SJCRH30 (cell line): ENCODE results near the gene CACNA1D. TPM values are rescaled to one million over a fixed set of nuclear protein-coding genes. Genes with fewer than 3 reads are reported as not detected.

Source experiments
- DNase-seq, 2 experiments: peaks; one replicate each; pipeline ENCODE4 v3.0.0-alpha.2; 2015 to 2020
- H3K27ac ChIP-seq: fragments of 250-450 bp; sonication (Bioruptor Pico); 2 replicates; pipeline ENCODE4 v1.5.1; 2020; ENCODE audit warnings: mild to moderate bottlenecking, moderate library complexity
- H3K27me3 ChIP-seq: fragments of 250-450 bp; sonication (Bioruptor Pico); 2 replicates; pipeline ENCODE4 v1.5.1; 2020; ENCODE audit warnings: mild to moderate bottlenecking, moderate library complexity
- H3K36me3 ChIP-seq: fragments of 250-450 bp; sonication (Bioruptor Pico); 2 replicates; pipeline ENCODE4 v1.5.1; 2020; ENCODE audit warnings: mild to moderate bottlenecking, moderate library complexity
- H3K4me1 ChIP-seq: fragments of 250-450 bp; sonication (Bioruptor Pico); 2 replicates; pipeline ENCODE4 v1.5.1; 2020; ENCODE audit warnings: mild to moderate bottlenecking, moderate library complexity
- H3K4me3 ChIP-seq: fragments of 250-450 bp; sonication (Bioruptor Pico); 2 replicates; pipeline ENCODE4 v1.5.1; 2020; ENCODE audit warnings: mild to moderate bottlenecking, moderate library complexity
- H3K9me3 ChIP-seq: fragments of 250-450 bp; sonication (Bioruptor Pico); replicated peaks from 2 replicates; pipeline ENCODE4 v1.5.1; 2020; ENCODE audit warnings: mild to moderate bottlenecking, moderate library complexity
- total RNA-seq: library from RNA; depleted of rRNA; stranded (reverse); fragments of >200 nt; shearing (Covaris generic); gene quantifications from 2 replicates; pipeline ENCODE4 v1.2.3, GENCODE V29; 2014

Gene CACNA1D
- total RNA-seq, 1 experiment from 2014 or later = not detected

DNA sequence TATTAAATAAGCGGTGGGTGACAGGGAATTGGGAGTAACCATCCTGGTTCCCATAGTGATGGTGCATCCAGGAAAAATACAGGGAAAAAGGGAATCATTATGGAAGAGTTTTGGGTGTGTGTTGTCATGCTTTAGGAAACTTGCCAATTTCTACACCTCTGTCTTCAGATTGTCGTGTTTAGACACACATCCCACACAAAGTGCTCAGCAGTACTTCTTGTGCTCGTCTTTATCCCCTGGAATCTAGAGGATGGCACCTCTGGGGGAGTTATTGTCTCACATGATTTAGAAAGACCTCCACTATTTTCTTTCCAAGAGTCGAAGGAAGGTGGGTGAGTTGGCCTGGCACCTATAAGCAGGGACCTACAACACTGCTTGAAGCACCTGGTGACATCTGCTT lies 35.8 kb downstream of the CACNA1D start:
- H3K27ac ChIP-seq = no peak overlapping the region
- no peaks in the 10 kb centered on the region for H3K9me3 ChIP-seq

DNA sequence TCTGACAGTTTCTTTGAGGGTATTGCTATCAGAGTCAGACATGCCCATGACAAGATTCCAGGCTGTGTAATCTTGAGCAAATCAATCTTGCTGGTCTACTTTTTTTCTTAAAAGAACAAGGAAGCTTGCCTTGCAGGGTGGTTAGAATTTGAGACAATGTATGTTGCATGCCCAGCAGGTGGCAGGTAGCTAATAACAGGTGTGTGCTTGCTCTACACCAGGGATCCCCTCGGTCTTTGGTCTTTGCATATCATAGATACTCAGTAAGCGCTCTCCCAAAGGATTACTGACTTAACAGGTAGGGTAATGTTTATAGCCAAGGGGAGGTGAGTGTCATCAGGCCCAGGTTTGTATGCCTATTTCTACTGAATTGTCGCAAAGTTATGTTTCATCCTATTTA lies 37.3 kb downstream of the CACNA1D start:
- no peaks in the 10 kb centered on the region for H3K4me1 ChIP-seq
- no peak overlapping the region for H3K4me3 ChIP-seq
- H3K27me3 ChIP-seq = peaks cover 6% of the 10 kb centered on the region
- no peaks in the 10 kb centered on the region for H3K36me3 ChIP-seq
- H3K27ac ChIP-seq = no peak overlapping the region
- H3K9me3 ChIP-seq = no peaks in the 10 kb centered on the region
- DNase-seq = no peak

More for the DNA sequence above, 35.8 kb downstream of the CACNA1D start:
- no peak for DNase-seq
- H3K36me3 ChIP-seq = no peaks in the 10 kb centered on the region
- no peaks in the 10 kb centered on the region for H3K4me1 ChIP-seq
- peaks cover 6% of the 10 kb centered on the region for H3K27me3 ChIP-seq
- H3K4me3 ChIP-seq = no peak overlapping the region

DNA sequence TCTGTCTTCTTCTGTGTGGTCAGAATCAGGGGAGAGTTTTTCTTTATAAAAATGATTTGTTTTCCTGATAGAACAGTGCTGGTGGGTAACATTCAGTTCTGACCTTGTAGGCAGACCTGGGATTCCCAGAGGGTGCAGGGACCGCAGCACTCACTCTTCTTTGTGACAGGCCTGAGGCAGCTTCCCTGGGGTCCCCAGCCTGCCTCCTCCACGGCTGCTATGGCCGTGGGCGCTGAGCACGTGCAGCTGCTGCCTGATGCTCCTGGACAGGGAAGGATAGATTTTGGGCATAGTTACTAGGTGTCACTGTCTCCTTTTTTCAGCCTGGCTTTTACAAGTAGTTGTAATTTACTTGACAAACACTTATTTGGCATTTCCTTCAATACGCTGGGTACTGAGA lies 39.1 kb downstream of the CACNA1D start:
- H3K4me3 ChIP-seq = no peak overlapping the region
- H3K27me3 ChIP-seq = peaks cover 6% of the 10 kb centered on the region
- DNase-seq = no peak
- no peaks in the 10 kb centered on the region for H3K36me3 ChIP-seq
- H3K9me3 ChIP-seq = no peaks in the 10 kb centered on the region
- H3K4me1 ChIP-seq = no peaks in the 10 kb centered on the region
- no peak overlapping the region for H3K27ac ChIP-seq

DNA sequence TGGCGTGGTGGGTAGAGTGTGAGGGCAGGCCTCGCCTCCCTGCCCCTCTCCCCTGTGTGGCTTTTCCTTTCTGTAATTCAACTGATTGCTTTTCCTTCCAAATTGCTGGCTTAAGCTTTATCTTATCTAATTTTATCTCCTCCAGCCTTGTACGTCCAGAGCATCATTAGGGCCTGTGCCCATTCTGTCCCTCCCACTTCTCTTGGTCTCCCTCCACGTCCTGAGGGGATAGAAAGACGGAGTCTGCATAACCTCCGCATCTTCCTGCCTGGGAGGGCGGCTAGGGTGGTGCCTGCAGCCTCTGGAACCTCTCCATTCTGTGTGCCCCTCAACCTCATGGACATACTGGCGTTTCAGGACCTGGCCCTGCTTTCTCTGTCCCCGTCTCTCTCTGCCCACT lies 39.8 kb downstream of the CACNA1D start:
- Histone ChIP-seq H3K4me3 (no peak overlapping the region), H3K9me3 (no peaks in the 10 kb centered on the region), H3K27me3 (peaks cover 6% of the 10 kb centered on the region), H3K4me1 (no peaks in the 10 kb centered on the region), H3K36me3 (no peaks in the 10 kb centered on the region), H3K27ac (no peak overlapping the region)
- DNase-seq = no peak

DNA sequence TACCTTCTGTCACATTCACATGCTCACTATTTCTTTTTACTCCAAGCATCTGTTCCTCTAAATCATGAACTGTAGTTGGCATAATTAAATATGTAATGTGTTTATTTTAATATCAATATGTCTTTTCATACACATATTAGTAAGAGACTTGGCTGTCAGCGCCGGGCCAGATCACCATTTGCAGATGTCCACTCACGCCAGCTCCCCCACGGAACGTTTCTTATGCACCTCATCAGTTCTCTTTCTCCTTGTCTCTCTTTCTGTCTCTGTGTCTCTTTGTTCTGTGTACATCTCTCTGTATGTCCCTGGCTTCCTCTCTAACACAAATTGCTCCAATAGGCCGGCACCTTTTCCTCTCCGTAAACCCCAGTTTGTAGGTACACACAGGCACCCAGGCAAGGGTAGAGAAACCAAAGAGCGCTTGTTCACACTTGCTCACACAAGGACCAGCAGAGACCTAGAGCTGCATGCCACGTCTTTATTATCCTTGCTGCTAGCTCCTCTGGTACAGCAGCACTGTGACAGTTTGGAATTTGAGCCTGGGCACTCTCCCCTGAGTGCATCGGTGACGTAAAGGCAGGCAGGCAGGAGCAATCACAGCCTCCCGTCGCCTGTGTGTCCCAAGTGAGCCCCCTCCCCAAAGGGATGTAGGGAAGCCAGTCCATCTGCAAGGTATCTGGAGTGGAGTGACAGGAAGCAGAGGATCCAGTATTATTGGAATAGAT lies 40.4 kb downstream of the CACNA1D start:
- H3K4me3 ChIP-seq = no peak overlapping the region

DNA sequence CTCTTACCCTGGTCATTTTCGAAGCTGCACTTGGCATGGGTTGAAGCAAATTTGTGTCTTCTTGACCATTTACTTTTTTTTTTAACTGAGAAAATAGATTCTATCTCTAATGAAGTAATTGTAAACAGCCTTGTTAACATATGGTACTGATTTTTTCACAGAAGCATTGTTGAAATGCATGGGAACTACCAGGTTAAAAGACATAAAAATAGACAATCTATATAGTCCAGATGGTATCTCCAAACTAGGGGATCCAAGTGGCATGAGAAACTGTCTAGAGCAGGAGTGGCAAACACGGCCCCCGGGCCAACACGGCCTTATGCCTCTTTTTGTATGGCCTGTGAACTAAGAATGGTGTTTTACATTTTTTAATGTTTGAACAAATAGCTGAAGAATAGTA lies 41.9 kb downstream of the CACNA1D start:
- Histone ChIP-seq H3K36me3 (no peaks in the 10 kb centered on the region), H3K4me3 (no peak overlapping the region), H3K9me3 (no peaks in the 10 kb centered on the region), H3K27ac (no peak overlapping the region), H3K27me3 (peaks cover 6% of the 10 kb centered on the region), H3K4me1 (no peaks in the 10 kb centered on the region)
- no peak for DNase-seq

More for the DNA sequence above, 40.4 kb downstream of the CACNA1D start:
- no peaks in the 10 kb centered on the region for H3K9me3 ChIP-seq
- no peak overlapping the region for H3K27ac ChIP-seq
- no peak for DNase-seq
- H3K36me3 ChIP-seq = no peaks in the 10 kb centered on the region
- no peaks in the 10 kb centered on the region for H3K4me1 ChIP-seq
- H3K27me3 ChIP-seq = peaks cover 6% of the 10 kb centered on the region

DNA sequence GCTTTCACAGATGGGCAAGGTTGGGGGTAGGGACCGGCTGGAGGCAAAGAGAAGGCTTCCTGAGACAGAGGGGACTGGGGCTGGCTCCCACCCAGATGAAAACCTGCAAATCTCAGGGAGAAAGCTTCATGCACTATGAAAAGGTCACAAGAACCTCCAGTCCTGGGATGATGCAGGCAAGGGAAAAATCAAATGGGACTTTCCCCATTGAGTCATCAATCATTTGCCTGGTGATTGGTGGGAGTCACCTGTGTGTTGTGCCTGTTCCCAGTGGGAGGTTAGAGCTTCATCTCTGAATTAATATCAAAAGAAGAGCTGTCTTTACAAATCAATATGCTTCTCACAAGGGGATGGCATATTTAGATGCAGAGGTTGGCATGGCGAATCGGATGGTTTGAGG lies 49.9 kb downstream of the CACNA1D start:
- Histone ChIP-seq H3K27ac (no peak overlapping the region), H3K27me3 (no peaks in the 10 kb centered on the region), H3K36me3 (no peaks in the 10 kb centered on the region), H3K9me3 (no peaks in the 10 kb centered on the region), H3K4me3 (no peak overlapping the region), H3K4me1 (no peaks in the 10 kb centered on the region)
- DNase-seq = no peak

DNA sequence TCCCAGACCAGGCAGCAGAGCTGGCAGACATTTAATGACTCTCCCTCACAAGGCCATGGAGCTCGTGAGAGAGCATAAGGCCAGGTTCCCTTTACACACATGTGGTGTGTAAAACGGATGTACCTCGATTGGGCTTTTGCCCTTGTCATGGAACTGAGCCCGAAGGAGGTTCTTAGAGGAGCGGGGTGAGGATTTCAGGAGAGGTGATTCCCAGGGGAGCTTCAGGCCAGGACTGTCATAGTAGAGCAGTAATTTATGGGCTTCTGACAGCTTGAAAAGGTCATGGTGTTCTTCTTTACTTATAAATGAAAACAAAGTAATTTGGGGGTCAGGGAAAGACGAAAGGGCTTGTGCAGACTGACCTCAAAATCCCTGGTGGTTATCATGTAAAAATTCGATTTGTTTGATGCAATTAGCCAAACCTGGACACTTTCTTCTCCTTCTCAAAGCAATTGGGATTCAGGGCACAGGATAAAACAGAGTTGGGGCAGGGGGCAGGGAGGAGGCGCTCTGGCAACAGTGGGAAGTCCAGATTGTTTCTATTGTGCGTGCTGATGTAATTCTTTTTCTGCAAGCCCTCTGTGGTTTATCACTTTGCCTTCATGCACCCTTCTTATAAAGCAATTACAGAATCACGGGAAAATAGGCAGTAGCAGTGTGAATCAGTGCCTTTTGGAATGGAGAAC lies 51.0 kb downstream of the CACNA1D start:
- H3K4me1 ChIP-seq = no peaks in the 10 kb centered on the region
- H3K27me3 ChIP-seq = no peaks in the 10 kb centered on the region
- no peak overlapping the region for H3K27ac ChIP-seq
- no peak overlapping the region for H3K4me3 ChIP-seq
- no peaks in the 10 kb centered on the region for H3K9me3 ChIP-seq
- no peaks in the 10 kb centered on the region for H3K36me3 ChIP-seq
- DNase-seq = no peak

DNA sequence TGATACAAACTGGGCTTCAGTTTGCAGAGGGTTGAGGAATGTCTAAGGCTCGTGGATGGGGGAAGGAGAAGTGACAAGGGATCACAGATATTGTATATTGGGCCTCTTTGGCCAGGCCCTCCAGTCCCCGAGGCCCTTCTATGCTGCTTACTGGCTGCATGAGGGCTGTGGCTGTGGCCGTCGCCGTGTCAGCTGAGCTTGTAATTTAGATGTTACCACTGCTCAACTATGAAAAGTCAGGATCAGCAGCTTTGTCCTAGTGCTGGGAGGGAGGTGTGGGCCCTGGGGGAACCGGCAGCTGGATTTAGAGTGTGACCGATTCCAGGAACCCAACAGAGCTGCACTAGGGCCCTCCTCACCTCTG lies 51.6 kb downstream of the CACNA1D start:
- no peaks in the 10 kb centered on the region for H3K4me1 ChIP-seq
- no peak for DNase-seq
- H3K9me3 ChIP-seq = no peaks in the 10 kb centered on the region
- no peaks in the 10 kb centered on the region for H3K36me3 ChIP-seq
- no peaks in the 10 kb centered on the region; the same call in 1 of the 2 replicates for H3K27me3 ChIP-seq
- no peak overlapping the region for H3K4me3 ChIP-seq
- no peak overlapping the region for H3K27ac ChIP-seq

DNA sequence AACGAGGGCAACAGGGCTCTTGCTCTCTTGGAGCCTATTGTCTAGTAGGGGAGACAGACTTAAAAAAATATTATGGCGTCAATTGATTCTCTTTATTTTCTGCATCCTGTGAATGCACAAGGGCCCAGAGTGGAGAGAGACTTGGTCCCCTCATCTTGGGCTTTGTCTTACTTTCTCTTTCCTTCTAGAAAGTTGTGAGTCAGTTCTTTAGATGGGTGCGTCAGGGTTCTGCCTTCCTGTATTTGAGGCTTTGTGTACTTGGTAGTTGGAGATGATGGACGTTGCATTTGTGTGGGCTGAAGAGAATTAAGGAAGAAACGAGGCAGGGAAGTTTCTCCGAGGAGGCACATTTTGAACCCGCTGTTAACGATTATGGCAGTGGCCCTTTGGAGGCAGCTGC lies 52.9 kb downstream of the CACNA1D start:
- no peaks in the 10 kb centered on the region for H3K4me1 ChIP-seq
- no peak for DNase-seq
- no peaks in the 10 kb centered on the region; the same call in 1 of the 2 replicates for H3K27me3 ChIP-seq
- no peak overlapping the region for H3K27ac ChIP-seq
- H3K36me3 ChIP-seq = no peaks in the 10 kb centered on the region
- H3K9me3 ChIP-seq = no peaks in the 10 kb centered on the region
- H3K4me3 ChIP-seq = no peak overlapping the region

DNA sequence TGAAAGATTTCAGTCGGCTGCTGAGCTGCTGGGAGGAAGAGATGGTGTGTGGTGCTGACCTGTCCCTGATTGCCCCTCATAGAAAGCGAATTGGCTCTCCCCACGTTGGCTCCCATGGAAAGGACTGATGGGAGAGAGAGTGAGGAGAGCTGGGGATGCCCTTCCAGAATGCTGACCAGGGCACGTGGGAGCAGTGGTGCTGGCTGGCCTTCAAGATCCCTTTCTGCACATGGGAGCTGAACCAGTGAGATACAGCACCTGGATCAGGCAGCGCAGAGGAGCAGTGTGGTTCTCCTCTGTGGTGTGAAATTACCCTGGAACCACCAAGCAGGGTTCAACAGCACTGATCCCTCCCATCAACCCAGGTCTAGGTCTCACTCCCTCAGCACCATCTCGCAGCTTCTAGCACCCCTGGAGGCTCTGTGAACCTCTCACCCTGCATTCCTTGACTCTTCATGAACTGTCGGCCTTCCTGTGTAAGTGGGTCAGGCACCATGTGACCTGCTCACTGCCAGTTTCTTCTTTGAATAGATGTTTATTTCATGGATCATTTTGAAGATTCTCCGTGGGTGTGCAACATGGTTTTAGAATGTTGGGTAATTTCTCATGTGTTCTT lies 55.7 kb downstream of the CACNA1D start:
- H3K36me3 ChIP-seq = no peaks in the 10 kb centered on the region
- no peak overlapping the region for H3K4me3 ChIP-seq
- no peaks in the 10 kb centered on the region; the same call in 1 of the 2 replicates for H3K27me3 ChIP-seq
- DNase-seq = no peak
- no peak overlapping the region for H3K27ac ChIP-seq
- H3K4me1 ChIP-seq = no peaks in the 10 kb centered on the region
- no peaks in the 10 kb centered on the region for H3K9me3 ChIP-seq

DNA sequence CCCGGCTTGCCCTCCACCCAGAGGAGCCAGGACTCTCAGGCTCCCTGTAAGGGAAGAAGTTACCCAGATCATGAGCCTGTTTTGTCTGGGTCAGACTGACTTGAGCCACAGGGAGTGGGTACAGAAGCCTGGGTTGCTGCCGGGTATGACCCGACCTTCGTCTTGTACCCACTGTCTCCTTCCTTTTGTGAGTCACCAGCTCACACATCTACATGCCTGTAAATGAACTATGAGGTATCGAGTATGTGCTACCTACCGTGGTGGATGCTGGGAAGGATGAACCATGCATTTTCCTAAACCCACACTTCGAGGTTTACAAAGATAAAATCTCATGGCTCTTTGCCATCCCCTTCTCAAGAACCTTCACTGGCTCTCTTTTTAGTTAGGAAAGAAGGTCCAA lies 56.9 kb downstream of the CACNA1D start:
- no peaks in the 10 kb centered on the region; the same call in 1 of the 2 replicates for H3K27me3 ChIP-seq
- H3K4me1 ChIP-seq = no peaks in the 10 kb centered on the region
- DNase-seq = no peak
- H3K36me3 ChIP-seq = no peaks in the 10 kb centered on the region
- no peak overlapping the region for H3K4me3 ChIP-seq
- H3K27ac ChIP-seq = no peak overlapping the region
- no peaks in the 10 kb centered on the region for H3K9me3 ChIP-seq

DNA sequence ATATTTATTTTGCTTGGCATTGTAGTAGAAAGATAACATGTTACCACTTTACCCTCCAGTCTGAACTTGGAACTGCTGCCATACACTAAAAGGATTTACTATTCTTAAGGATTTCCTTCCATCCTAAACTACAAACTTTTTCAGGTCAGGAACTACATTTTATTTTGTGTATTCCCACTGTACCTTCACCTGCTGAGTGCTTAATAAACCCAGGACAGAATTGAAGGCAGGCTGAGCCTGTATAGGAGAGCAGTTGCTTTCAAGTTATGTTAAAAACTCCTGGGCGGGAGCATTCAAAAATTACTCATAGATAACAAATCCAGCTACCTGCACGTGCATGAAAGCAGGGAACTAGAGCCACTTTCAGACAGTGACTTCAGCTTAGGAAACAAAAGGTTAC lies 58.3 kb downstream of the CACNA1D start:
- Histone ChIP-seq H3K4me1 (no peaks in the 10 kb centered on the region), H3K27ac (no peak overlapping the region), H3K36me3 (no peaks in the 10 kb centered on the region)

DNA sequence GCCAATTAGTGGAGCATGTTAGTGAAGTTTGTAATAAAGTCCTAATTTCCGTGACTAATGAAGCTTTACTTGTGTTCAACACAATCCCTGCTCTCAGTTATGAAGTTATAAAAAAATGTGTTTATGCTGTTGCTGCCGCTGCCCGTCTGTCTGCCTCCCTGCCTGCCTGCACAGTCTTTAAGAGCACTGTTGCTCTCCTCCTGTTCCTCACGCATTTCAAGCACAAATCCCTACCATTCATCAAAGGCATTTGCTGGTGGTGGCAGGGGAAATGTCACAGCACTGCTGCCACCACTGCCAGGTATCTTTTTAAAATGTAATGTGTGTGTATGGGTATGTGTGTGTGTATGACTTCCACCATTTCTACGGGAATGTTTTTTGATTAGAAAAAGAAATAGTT lies 58.8 kb downstream of the CACNA1D start:
- no peaks in the 10 kb centered on the region for H3K36me3 ChIP-seq
- H3K4me1 ChIP-seq = no peaks in the 10 kb centered on the region
- H3K27ac ChIP-seq = no peak overlapping the region
- no peaks in the 10 kb centered on the region; the same call in 1 of the 2 replicates for H3K27me3 ChIP-seq
- H3K4me3 ChIP-seq = no peak overlapping the region
- H3K9me3 ChIP-seq = no peaks in the 10 kb centered on the region
- DNase-seq = no peak

More for the DNA sequence above, 58.3 kb downstream of the CACNA1D start:
- DNase-seq = no peak
- Histone ChIP-seq H3K9me3 (no peaks in the 10 kb centered on the region), H3K4me3 (no peak overlapping the region), H3K27me3 (no peaks in the 10 kb centered on the region; the same call in 1 of the 2 replicates)

DNA sequence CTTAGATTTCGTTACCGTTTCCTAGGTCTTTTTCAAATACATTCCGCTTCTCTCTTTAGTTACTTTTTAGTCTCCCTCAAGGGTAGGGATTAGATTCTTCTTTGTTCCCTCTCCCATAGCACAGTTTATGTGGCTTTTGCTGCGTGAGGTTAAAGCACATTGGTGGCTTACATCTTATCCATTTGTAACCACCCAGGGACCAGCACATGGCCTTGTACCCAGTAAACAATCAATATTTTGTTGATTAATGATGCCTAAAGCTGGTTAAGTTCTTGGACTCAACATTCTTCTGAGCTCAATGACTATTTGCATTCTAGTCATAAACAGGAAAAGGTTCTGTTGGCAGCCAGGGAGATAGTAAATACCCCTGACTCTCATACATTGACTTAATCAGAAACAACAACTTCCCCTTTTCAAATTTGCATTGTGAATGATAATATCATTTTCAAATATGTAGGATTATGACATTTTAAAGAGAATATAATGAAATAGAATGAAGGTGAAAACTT lies 60.2 kb downstream of the CACNA1D start:
- no peak overlapping the region for H3K27ac ChIP-seq
- H3K36me3 ChIP-seq = no peaks in the 10 kb centered on the region
- no peak for DNase-seq
- no peaks in the 10 kb centered on the region for H3K9me3 ChIP-seq
- no peak overlapping the region for H3K4me3 ChIP-seq
- no peaks in the 10 kb centered on the region; the same call in 1 of the 2 replicates for H3K27me3 ChIP-seq
- H3K4me1 ChIP-seq = no peaks in the 10 kb centered on the region
